Thoracic aorta (tissue), 2 donors: Measurements from ENCODE around the gene LYPD6B. TPM values are rescaled to one million over a fixed set of nuclear protein-coding genes. Genes with fewer than 3 reads are reported as not detected.

Experiments used
- ATAC-seq: fragments of 150-250 bp; one replicate; pipeline ENCODE4 v1.8.0; 2017; ENCODE audit warnings: low read depth; ENCODE audit not compliant: insufficient number of reproducible peaks, low FRiP score
- DNase-seq: peaks from one replicate; pipeline ENCODE4 v3.0.0-alpha.2; 2020; ENCODE audit warnings: low spot score
- H3K27ac ChIP-seq, 2 donors: fragments of 200-600 bp; sonication (generic); 1 replicate in 1 of 2; 2 replicates in 1 of 2; pipeline ENCODE4 v1.5.1; 2016; ENCODE audit warnings: mild to moderate bottlenecking in 2 of 2, moderate library complexity in 2 of 2
- H3K27me3 ChIP-seq: fragments of 200-600 bp; sonication (generic); replicated peaks from 2 replicates; pipeline ENCODE4 v1.6.0; 2016; ENCODE audit warnings: mild to moderate bottlenecking; ENCODE audit not compliant: insufficient read depth
- H3K36me3 ChIP-seq: fragments of 200-600 bp; sonication (generic); one replicate; pipeline ENCODE4 v1.5.1; 2016
- H3K4me1 ChIP-seq, 2 donors: fragments of 200-600 bp; sonication (generic); 1 replicate in 1 of 2; 2 replicates in 1 of 2; pipeline versions ENCODE4 v1.5.1 to v1.6.0; 2016; ENCODE audit warnings: low read depth in 2 of 2, mild to moderate bottlenecking in 1 of 2; ENCODE audit not compliant: control insufficient read depth in 1 of 2
- H3K4me3 ChIP-seq: fragments of 200-600 bp; sonication (generic); 2 replicates; pipeline ENCODE4 v1.5.1; 2016; ENCODE audit warnings: mild to moderate bottlenecking
- H3K9me3 ChIP-seq: fragments of 200-600 bp; sonication (generic); 2 replicates; pipeline ENCODE4 v1.5.1; 2016
- CTCF ChIP-seq: fragments of 200-600 bp; sonication (generic); IDR thresholded peaks from one replicate; pipeline ENCODE4 v1.5.1; 2019; ENCODE audit warnings: antibody characterized with exemption
- total RNA-seq, 2 donors: library from RNA; depleted of rRNA; stranded (reverse); fragments of >200 nt; gene quantifications; one replicate each; pipeline versions ENCODE4 v1.1.0 to v1.2.3, GENCODE V29; 2016

The LYPD6B gene
- total RNA-seq, 2 donors from 2014 or later, result not detected

DNA sequence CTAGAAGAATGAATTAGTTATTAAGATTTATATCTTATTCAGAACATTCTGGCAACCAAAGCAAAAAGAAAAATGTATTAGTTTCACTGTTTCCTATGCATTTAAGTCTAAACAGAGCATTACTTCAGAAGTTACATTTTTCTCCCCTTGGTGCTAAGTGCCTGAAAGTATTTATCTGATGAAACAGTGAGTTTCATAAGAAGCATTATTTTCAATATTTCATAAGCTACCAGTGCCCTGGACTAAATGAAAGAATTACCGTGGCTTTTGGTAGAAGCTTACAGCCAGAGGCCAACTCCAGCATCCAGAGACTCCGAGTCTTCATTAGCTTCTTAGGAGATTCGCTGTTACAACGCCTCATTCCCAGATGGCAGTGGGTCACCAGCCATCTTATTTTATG is 97.6 kb downstream of the LYPD6B start:
- H3K27ac ChIP-seq, result no peak overlapping the region
- no peaks in the 10 kb centered on the region for H3K27me3 ChIP-seq
- TF ChIP-seq CTCF, result no peak
- ATAC-seq (no peak), DNase-seq (no peak)
- no peaks in the 10 kb centered on the region for H3K9me3 ChIP-seq
- H3K36me3 ChIP-seq, result no peaks in the 10 kb centered on the region
- H3K4me3 ChIP-seq, result no peak overlapping the region
- no peaks in the 10 kb centered on the region for H3K4me1 ChIP-seq

DNA sequence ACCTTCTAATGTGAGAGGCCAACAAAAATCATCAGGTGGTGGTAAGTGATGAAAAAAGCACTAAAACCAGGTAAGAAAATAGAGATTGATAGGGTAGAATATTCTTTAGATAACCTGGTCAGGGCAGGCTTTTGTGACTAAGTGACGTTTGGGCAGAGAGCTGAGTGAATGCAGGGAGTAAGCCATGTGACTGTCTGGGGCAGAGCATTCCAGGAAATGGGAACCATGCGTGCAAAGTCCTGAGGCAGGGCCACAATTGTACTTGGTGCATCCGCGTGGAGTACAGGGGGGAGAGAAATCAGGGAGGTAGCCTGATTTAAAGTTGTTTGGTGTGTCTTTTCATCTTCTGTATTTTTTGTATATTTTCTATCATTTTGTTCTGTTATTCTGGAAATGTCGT is 102.5 kb downstream of the LYPD6B start:
- no peak for ATAC-seq
- no peaks in the 10 kb centered on the region for H3K4me1 ChIP-seq
- no peak for TF ChIP-seq CTCF

GRCh38 chr2:149143734-149144133 is 105.2 kb downstream of the LYPD6B start:
- ATAC-seq (no peak), DNase-seq (no peak)
- Histone ChIP-seq H3K36me3 (no peaks in the 10 kb centered on the region), H3K4me3 (no peak overlapping the region), H3K27ac (no peak overlapping the region), H3K27me3 (no peaks in the 10 kb centered on the region), H3K4me1 (no peaks in the 10 kb centered on the region), H3K9me3 (no peaks in the 10 kb centered on the region)
- TF ChIP-seq CTCF, result no peak

More for the DNA sequence above, 102.5 kb downstream of the LYPD6B start:
- no peaks in the 10 kb centered on the region for H3K27me3 ChIP-seq
- no peak overlapping the region for H3K4me3 ChIP-seq
- DNase-seq, result no peak
- no peaks in the 10 kb centered on the region for H3K9me3 ChIP-seq
- no peaks in the 10 kb centered on the region for H3K36me3 ChIP-seq
- no peak overlapping the region for H3K27ac ChIP-seq

DNA sequence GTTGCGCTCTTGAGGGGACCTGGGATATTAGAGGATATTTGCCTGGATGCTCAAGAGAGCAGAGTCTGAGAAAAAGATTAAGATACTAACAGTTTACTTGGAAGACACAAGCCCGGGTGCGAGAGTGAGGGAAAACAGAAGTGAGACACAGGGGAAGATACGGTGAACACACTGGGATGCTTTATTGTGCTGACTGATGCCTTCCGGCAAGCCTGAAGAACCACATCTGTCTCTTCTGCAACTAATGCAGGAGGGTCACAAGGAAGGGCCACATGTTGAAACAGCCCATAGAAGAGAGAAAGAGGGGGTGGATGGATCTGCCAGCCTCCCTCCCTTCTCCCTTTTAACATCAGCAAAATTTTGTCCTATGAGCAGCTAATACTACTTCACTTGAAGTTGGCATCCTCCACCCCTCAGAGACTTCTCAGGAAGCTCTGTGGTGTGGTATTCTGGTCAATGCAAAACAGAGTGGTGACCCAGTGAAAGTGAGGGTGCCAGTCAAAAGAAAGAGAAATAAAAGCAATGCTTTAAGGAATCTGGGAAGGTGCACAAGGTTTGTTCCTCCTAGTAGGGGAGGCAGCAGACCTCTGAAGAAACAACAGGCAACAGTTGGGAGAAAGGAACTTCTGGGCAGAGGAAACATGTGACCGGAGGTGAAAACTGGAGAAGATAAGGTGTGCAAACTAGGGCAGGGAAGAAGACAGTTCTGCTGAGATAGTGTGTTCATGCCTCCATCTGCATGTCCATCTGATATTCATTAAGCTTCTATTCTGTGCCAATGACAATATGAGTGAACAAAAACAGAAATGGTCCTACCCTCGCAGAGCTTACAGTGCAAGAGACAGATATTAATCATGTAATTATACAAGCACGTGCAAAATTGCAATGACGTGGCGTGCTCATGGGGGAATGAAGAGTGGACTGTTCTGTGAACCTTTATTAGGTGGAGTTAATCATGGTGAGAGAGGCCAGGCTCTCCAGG is 107.1 kb downstream of the LYPD6B start:
- H3K4me3 ChIP-seq, result no peak overlapping the region
- ATAC-seq, result no peak
- no peaks in the 10 kb centered on the region for H3K36me3 ChIP-seq
- H3K4me1 ChIP-seq, result no peaks in the 10 kb centered on the region
- H3K9me3 ChIP-seq, result no peaks in the 10 kb centered on the region
- TF ChIP-seq CTCF, result no peak
- no peak for DNase-seq
- no peak overlapping the region for H3K27ac ChIP-seq
- no peaks in the 10 kb centered on the region for H3K27me3 ChIP-seq

GRCh38 chr2:149146876-149147275 is 108.4 kb downstream of the LYPD6B start:
- Histone ChIP-seq H3K4me3 (no peak overlapping the region), H3K9me3 (no peaks in the 10 kb centered on the region), H3K4me1 (no peaks in the 10 kb centered on the region), H3K27ac (no peak overlapping the region), H3K36me3 (no peaks in the 10 kb centered on the region), H3K27me3 (no peaks in the 10 kb centered on the region)
- no peak for TF ChIP-seq CTCF
- DNase-seq, result no peak
- ATAC-seq, result no peak
